HG03439 (cell line): ENCODE results near the gene AGBL2.
"Not testable (repeated sequence)": the region's sequence is repeated elsewhere in the genome, so short reads cannot be mapped to it uniquely, and the experiment has no call there.

Experiments
- ATAC-seq: cut with Tn5 transposase; IDR thresholded peaks from one replicate; pipeline ENCODE4 v1.9.1; 2021; ENCODE audit warnings: mild to moderate bottlenecking, moderate library complexity; ENCODE audit not compliant: unreplicated experiment

AGBL2 gene

GRCh38 chr11:47640506-47640905 is 74.7 kb downstream of the AGBL2 start:
- not testable (repeated sequence) for ATAC-seq

GRCh38 chr11:47636331-47636730 is 78.8 kb downstream of the AGBL2 start:
- not testable (repeated sequence) for ATAC-seq

- no peak for ATAC-seq
These were observed 83.7 kb downstream of the AGBL2 start for GRCh38 chr11:47631473-47631872.

- no peak for ATAC-seq
These were observed 87.1 kb downstream of the AGBL2 start for GRCh38 chr11:47628026-47628425.

GRCh38 chr11:47626234-47626633 is 88.9 kb downstream of the AGBL2 start:
- ATAC-seq, result no peak

- ATAC-seq, result no peak
These were observed 94.3 kb downstream of the AGBL2 start for GRCh38 chr11:47620836-47621378.

- ATAC-seq, result no peak
These were observed 97.8 kb downstream of the AGBL2 start for GRCh38 chr11:47617417-47617809.

- no peak for ATAC-seq
These were observed 98.3 kb downstream of the AGBL2 start for GRCh38 chr11:47616726-47617416.

- ATAC-seq, result no peak
These were observed 99.9 kb downstream of the AGBL2 start for GRCh38 chr11:47615249-47615648.

- no peak for ATAC-seq
These were observed 103.8 kb downstream of the AGBL2 start for GRCh38 chr11:47611348-47611794.

GRCh38 chr11:47609675-47610074 is 105.5 kb downstream of the AGBL2 start:
- ATAC-seq, result no peak
